IgD-negative memory B cell (primary cell): ENCODE data around the gene SLC30A10. TPM values are rescaled to one million over a fixed set of nuclear protein-coding genes. Genes with fewer than 3 reads are reported as not detected.
"Not testable (repeated sequence)": the region's sequence is repeated elsewhere in the genome, so short reads cannot be mapped to it uniquely, and the experiment has no call there.

Experiments
- H3K27ac Mint-ChIP-seq, 3 donors: one replicate each; pipeline ENCODE4 v1.8.0; 2020 to 2022; ENCODE audit warnings: mild to moderate bottlenecking in 3 of 3, mixed read lengths in 3 of 3, moderate library complexity in 1 of 3
- H3K27me3 Mint-ChIP-seq: one replicate; pipeline ENCODE4 v1.8.0; 2021; ENCODE audit warnings: mixed read lengths
- H3K36me3 Mint-ChIP-seq: one replicate; pipeline ENCODE4 v1.8.0; 2020; ENCODE audit warnings: mild to moderate bottlenecking, mixed read lengths
- H3K4me1 Mint-ChIP-seq, 3 donors: one replicate each; pipeline ENCODE4 v1.8.0; 2020 to 2022; ENCODE audit warnings: mixed read lengths in 3 of 3, mild to moderate bottlenecking in 1 of 3
- H3K4me3 Mint-ChIP-seq, 4 donors: one replicate each; pipeline ENCODE4 v1.8.0; 2020 to 2022; ENCODE audit warnings: mild to moderate bottlenecking in 4 of 4, mixed read lengths in 4 of 4, moderate library complexity in 3 of 4
- H3K9me3 Mint-ChIP-seq, 3 donors: one replicate each; pipeline ENCODE4 v1.8.0; 2020 to 2021; ENCODE audit warnings: mixed read lengths in 3 of 3, mild to moderate bottlenecking in 1 of 3
- polyA plus RNA-seq: library from polyadenylated mRNA; unstranded; fragments of 300-500 nt; fragmentation: Illumina TruSeq; gene quantifications from one replicate; pipeline ENCODE4 v1.2.3, GENCODE V29; 2021

SLC30A10 gene
- polyA plus RNA-seq, 1 donor from 2014 or later, result not detected

DNA sequence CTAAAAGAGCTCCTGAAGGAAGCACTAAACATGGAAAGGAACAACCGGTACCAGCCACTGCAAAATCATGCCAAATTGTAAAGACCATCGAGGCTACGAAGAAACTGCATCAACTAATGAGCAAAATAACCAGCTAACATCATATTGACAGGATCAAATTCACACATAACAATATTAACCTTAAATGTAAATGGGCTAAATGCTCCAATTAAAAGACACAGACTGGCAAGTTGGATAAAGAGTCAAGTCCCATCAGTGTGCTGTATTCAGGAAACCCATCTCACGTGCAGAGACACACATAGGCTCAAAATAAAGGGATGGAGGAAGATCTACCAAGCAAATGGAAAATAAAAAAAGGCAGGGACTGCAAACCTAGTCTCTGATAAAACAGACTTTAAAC is 39.7 kb downstream of the SLC30A10 start:
- not testable (repeated sequence) for H3K27me3 Mint-ChIP-seq, H3K4me1 Mint-ChIP-seq, H3K36me3 Mint-ChIP-seq, H3K9me3 Mint-ChIP-seq, H3K4me3 Mint-ChIP-seq, H3K27ac Mint-ChIP-seq

DNA sequence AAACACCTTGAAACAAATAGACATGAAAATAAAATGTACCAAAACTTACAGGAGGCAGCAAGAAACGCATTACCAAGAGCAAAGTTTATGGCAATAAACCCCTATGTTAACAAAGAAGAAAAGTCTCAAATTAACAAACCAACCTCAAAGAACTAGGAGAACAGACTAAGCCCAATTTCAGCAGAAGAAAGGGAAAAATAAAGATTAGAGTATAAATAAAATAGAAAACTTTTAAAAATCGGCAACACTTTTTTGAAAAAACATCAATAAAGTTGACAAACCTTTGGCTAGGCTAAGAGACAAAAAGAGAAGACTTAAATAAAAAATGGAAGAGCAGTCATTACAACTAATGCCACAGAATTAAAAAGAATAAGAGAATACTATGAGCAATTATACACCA is 42.7 kb downstream of the SLC30A10 start:
- Mint-ChIP-seq H3K27ac (no peak overlapping the region), H3K4me1 (no peaks in the 10 kb centered on the region), H3K27me3 (peaks cover 14% of the 10 kb centered on the region), H3K36me3 (peaks cover 2% of the 10 kb centered on the region), H3K9me3 (peaks cover 0 to 4% (median 0%) of the 10 kb centered on the region in 3 donors), H3K4me3 (no peak overlapping the region)

DNA sequence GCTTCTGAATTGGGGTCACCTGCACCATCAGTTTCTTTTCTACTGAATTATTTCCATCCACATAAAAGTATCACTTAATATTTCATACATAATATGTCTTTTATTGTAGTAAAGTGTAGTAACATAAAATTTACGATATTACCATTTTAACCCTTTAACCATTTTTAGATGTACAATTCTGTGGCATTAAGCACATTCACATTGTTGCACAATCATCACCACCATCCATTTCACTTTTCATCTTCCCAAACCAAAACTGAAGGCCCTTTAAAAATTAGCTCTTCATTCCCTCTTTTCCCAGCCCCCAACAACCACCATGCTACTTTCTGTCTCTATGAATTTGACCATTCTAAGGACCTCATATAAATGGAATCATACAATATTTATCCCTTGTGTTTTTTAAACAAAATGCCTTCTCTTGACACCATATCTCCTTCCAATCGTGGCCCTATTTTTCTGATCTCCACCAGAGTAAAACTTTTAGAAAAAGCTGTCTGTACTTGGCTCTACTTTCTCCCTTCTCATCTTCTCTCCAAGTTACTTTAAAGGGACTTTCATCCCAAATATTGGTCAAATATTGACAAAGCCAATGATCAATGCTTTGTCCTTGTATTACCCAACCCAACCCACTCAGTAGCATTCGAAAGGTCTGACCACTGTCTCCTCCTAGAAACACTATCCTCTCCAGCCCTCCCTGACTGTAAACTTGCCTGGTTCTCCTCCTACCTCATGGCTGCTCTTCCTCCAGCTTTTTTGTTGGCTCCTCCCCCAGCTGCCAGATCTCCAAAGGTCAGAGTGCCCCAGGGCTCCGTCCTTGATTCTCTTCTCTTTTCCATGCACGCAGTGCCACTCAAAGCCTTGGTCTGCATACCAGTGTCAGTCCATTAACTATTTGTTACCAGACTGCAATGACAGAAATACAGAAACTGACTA is 44.7 kb downstream of the SLC30A10 start:
- Mint-ChIP-seq H3K9me3 (no peaks in the 10 kb centered on the region), H3K4me1 (no peaks in the 10 kb centered on the region), H3K36me3 (peaks cover 2% of the 10 kb centered on the region), H3K27ac (no peak overlapping the region), H3K4me3 (no peak overlapping the region), H3K27me3 (peaks cover 14% of the 10 kb centered on the region)

DNA sequence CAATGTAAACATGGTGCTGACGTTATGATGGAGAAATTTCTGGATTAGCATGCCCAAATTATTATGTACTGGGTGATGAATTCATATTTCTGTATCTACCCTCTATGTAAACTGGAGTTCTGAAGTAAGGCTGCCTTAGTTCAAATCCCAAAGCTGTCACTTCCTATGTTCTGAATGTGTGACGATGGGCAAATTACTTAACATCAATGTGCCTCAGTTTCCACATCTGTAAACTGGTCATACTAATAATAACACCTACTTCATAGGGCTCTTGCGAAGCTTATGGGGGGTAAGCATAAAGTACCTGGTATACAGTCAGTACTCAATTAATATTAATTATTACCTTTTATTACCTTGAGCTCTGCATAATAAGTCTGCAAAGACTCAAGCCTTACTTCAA is 45.6 kb downstream of the SLC30A10 start:
- Mint-ChIP-seq H3K36me3 (peaks cover 2% of the 10 kb centered on the region), H3K9me3 (no peaks in the 10 kb centered on the region), H3K27ac (no peak overlapping the region), H3K4me1 (no peaks in the 10 kb centered on the region), H3K4me3 (no peak overlapping the region), H3K27me3 (peaks cover 9% of the 10 kb centered on the region)

DNA sequence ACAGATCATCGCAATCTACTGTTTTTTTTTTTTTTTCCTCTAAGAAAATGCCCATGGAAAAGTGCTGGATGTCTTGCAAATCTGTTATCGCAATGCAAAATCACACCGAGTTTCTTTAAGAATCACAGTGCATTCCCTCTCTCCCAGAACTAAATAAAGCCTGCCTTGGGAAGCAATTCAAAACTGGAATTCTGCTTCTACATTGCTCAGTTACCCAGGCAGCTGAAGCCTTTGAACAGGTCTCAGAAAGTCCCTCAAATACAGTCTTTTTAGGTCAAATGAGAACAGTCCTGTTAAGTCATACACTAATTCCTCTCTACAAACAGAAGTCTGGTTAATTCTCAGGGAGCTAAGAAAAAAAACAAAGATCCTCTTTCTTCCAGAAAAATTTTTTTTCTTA is 46.3 kb downstream of the SLC30A10 start:
- H3K27me3 Mint-ChIP-seq, result peaks cover 9% of the 10 kb centered on the region
- no peak overlapping the region for H3K4me3 Mint-ChIP-seq

DNA sequence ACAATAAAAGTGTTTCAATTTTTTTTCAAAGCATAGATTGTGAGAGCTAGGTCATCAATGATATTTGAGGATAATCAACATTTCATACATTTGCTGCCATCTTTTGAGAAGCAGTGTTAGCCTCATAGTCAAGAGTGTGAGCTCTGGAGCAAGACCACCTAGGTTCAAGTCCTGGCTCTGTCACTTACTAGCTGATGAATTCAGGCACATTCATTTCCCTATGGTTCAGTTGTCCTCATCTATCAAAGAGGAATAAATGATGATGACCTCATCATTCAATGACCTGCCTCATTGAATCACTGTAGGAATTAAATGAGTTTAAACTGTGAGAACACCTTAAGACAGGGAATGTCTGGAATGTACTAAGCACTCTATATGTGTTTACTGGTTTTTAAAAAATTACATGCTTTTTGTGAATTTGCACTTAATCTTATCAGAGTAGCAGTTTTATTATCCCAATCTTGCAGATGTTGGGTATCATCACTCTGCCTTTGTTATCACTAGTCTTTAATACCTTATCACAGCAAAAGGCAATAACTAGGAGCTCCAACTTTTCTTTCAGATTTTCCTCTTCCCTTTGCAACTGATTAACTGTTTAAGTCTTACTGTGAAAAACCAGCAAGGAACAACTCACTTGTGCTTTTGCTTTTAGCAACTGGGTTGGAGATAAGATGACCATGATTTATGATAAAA is 47.4 kb downstream of the SLC30A10 start:
- no peaks in the 10 kb centered on the region for H3K4me1 Mint-ChIP-seq
- H3K27ac Mint-ChIP-seq, result no peak overlapping the region
- H3K4me3 Mint-ChIP-seq, result no peak overlapping the region
- peaks cover 9% of the 10 kb centered on the region for H3K27me3 Mint-ChIP-seq
- peaks cover 2% of the 10 kb centered on the region for H3K36me3 Mint-ChIP-seq
- no peaks in the 10 kb centered on the region for H3K9me3 Mint-ChIP-seq

More for the DNA sequence above, 46.3 kb downstream of the SLC30A10 start:
- Mint-ChIP-seq H3K36me3 (peaks cover 2% of the 10 kb centered on the region), H3K4me1 (no peaks in the 10 kb centered on the region), H3K27ac (no peak overlapping the region), H3K9me3 (no peaks in the 10 kb centered on the region)

DNA sequence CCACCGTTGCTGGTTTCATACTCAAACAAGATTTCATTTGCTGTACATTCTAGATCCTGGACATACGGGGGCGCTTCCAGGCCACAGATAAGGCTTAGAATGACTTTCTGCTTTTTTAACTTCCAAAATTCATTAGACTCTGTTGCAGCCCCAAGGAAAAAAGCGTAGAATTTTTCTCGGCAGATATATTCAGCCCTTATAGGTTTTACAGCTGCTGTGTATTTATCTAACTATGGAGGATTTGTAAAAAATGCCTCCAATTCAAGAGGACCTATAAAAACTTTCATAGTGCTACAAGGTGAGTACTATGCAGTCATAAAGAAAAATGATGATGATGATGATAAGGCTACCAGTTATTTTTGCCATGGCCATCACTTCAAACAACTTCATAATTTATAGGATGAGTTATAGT is 51.6 kb downstream of the SLC30A10 start:
- H3K4me1 Mint-ChIP-seq, result peaks cover 0 to 1% (median 0%) of the 10 kb centered on the region in 3 donors
- no peak overlapping the region for H3K27ac Mint-ChIP-seq
- no peaks in the 10 kb centered on the region for H3K9me3 Mint-ChIP-seq
- H3K27me3 Mint-ChIP-seq, result peaks cover 5% of the 10 kb centered on the region
- H3K36me3 Mint-ChIP-seq, result peaks cover 2% of the 10 kb centered on the region
- no peak overlapping the region for H3K4me3 Mint-ChIP-seq

DNA sequence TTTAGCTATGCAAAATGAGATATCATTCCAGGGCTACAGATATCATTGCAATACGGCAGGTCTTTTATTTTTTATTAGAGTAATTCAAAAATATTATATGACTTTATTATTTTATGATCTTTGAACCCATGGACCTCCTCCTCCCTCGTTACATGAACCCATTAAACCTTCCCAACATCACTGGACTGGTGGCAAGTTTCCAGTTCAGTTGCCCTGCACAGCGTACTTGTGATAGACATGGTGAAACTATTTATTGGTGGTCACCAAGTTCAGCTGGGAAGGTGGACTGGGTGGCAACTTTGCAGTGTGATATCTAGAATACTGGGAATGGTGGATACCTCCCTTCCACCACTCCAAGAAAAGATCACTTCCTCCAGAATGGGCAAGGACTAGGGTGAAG is 52.5 kb downstream of the SLC30A10 start:
- Mint-ChIP-seq H3K36me3 (peaks cover 2% of the 10 kb centered on the region), H3K27me3 (peaks cover 3% of the 10 kb centered on the region), H3K4me3 (no peak overlapping the region), H3K27ac (no peak overlapping the region), H3K9me3 (no peaks in the 10 kb centered on the region), H3K4me1 (peaks cover 0 to 1% (median 0%) of the 10 kb centered on the region in 3 donors)

DNA sequence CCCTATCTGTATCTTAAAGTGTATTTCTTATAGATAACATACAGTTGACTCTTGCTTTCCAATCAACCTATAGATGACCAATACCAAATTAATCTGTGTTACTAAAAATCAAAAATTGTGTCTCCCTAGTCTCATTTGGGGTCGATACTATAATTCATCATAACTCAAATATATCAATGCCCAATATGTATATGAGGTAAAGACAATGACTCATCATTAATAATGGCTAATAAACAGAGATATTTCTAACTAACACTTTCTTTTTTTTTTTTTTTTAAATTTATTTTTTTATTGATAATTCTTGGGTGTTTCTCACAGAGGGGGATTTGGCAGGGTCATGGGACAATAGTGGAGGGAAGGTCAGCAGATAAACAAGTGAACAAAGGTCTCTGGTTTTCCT is 55.8 kb downstream of the SLC30A10 start:
- H3K27ac Mint-ChIP-seq, H3K27me3 Mint-ChIP-seq, H3K4me3 Mint-ChIP-seq, H3K9me3 Mint-ChIP-seq, H3K36me3 Mint-ChIP-seq, H3K4me1 Mint-ChIP-seq: not testable (repeated sequence)

DNA sequence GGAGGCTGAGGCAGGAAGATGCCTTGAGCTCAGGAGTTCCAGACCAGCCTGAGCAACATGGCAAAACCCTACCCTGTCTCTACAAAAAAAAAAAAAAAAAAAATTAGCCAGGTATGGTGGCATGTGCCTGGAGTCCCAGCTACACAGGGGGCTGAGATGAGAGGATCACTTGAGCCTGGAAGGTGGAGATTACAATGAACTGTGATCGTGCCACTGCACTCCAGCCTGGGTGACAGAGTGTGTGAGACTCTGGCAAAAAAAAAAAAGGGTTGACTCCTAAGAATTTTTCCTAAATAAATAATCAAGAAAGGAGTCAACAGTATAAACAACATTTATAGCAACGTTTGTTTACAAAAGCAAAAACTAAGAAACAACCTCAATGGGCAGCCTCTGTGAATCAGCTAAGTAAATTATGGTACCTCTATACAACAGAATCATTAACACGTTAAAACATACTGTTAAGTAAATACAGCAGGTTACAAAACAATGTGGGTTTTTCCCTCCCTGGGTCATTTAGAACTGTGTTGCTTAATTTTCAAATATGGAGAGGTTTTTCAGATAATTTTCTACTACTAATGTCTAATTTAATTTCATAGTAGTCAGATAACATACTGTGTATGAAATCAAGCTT is 56.8 kb downstream of the SLC30A10 start:
- Mint-ChIP-seq H3K9me3 (no peaks in the 10 kb centered on the region), H3K4me3 (no peak overlapping the region), H3K4me1 (peaks cover 0 to 1% (median 0%) of the 10 kb centered on the region in 3 donors), H3K27me3 (peaks cover 3% of the 10 kb centered on the region), H3K27ac (no peak overlapping the region), H3K36me3 (peaks cover 2% of the 10 kb centered on the region)

DNA sequence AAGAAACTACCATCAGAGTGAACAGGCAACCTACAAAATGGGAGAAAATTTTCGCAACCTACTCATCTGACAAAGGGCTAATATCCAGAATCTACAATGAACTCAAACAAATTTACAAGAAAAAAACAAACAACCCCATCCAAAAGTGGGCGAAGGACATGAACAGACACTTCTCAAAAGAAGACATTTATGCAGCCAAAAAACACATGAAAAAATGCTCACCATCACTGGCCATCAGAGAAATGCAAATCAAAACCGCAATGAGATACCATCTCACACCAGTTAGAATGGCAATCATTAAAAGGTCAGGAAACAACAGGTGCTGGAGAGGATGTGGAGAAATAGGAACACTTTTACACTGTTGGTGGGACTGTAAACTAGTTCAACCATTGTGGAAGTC is 59.7 kb downstream of the SLC30A10 start:
- not testable (repeated sequence) for H3K4me3 Mint-ChIP-seq, H3K27me3 Mint-ChIP-seq, H3K4me1 Mint-ChIP-seq, H3K27ac Mint-ChIP-seq, H3K36me3 Mint-ChIP-seq, H3K9me3 Mint-ChIP-seq

Other genes starting within 250 kb of the SLC30A10 start
- 53.4 TPM for gene EPRS1, start 117.9 kb upstream of the SLC30A10 start, polyA plus RNA-seq
- 22.4 TPM for gene BPNT1, start 161.2 kb upstream of the SLC30A10 start, polyA plus RNA-seq
- gene IARS2, start 165.6 kb upstream of the SLC30A10 start, polyA plus RNA-seq, result 58.6 TPM